SK-N-SH (cell line): ENCODE data around the gene AMZ1. TPM values are rescaled to one million over a fixed set of nuclear protein-coding genes. Genes with fewer than 3 reads are reported as not detected.

Experiments
- CTCF ChIA-PET: fragments of 300-600, 350-600 bp; formaldehyde crosslinking; extraction: SDS; loops from one replicate; lab custom pipeline; 2021; lab: Yijun Ruan, JAX
- POLR2A ChIA-PET: fragments of 350-600 bp; sonication (Branson Sonifier 250); formaldehyde crosslinking; extraction: SDS; loops from one replicate; lab custom pipeline; 2020; ENCODE audit warnings: antibody characterized with exemption, inconsistent platforms; lab: Yijun Ruan, JAX
- DNase-seq: peaks from one replicate; pipeline ENCODE4 v3.0.0; 2012
- H2AFZ ChIP-seq: fragments of 200-600 bp; sonication (generic); 2 replicates; pipeline ENCODE4 v1.8.1; 2016; ENCODE audit warnings: antibody characterized with exemption, mild to moderate bottlenecking, low read depth
- H3F3A ChIP-seq: fragments of 200-600 bp; sonication (generic); replicated peaks from 2 replicates; pipeline ENCODE3; 2016; ENCODE audit warnings: antibody characterized with exemption, mild to moderate bottlenecking; ENCODE audit not compliant: insufficient read depth
- H3K27ac ChIP-seq, 2 experiments: fragments of 200-500 bp in 1 of 2; fragments of 200-600 bp in 1 of 2; sonication (Bioruptor generic) in 1 of 2; sonication (generic), shearing (Covaris generic) in 1 of 2; 2 replicates each; pipeline versions ENCODE4 v1.5.1 to v1.6.1; 2014 to 2016; ENCODE audit warnings: low read depth in 2 of 2, inconsistent platforms in 1 of 2, low read length in 1 of 2, mild to moderate bottlenecking in 1 of 2, mixed read lengths in 1 of 2
- H3K27me3 ChIP-seq: fragments of 200-600 bp; sonication (generic), shearing (Covaris generic); 2 replicates; pipeline ENCODE4 v1.6.1; 2016; ENCODE audit warnings: mixed run types; ENCODE audit not compliant: insufficient read depth
- H3K36me3 ChIP-seq, 2 experiments: fragments of 200-500 bp in 1 of 2; fragments of 200-600 bp in 1 of 2; sonication (Bioruptor generic) in 1 of 2; sonication (generic) in 1 of 2; replicated peaks in 1 of 2; 2 replicates each; pipeline versions ENCODE3 to v1.5.1; 2014 to 2016; ENCODE audit warnings: low read length in 1 of 2, mild to moderate bottlenecking in 1 of 2; ENCODE audit not compliant: insufficient read depth in 2 of 2, control insufficient read depth in 1 of 2
- H3K4me1 ChIP-seq, 2 experiments: fragments of 200-500 bp in 1 of 2; fragments of 200-600 bp in 1 of 2; sonication (Bioruptor generic) in 1 of 2; sonication (generic), shearing (Covaris generic) in 1 of 2; 2 replicates each; pipeline versions ENCODE4 v1.5.1 to v1.6.1; 2014 to 2016; ENCODE audit warnings: low read depth in 1 of 2, low read length in 1 of 2, mixed run types in 1 of 2; ENCODE audit not compliant: insufficient read depth in 2 of 2, control insufficient read depth in 1 of 2
- H3K4me2 ChIP-seq: fragments of 200-600 bp; sonication (generic), shearing (Covaris generic); 2 replicates; pipeline ENCODE4 v1.6.1; 2017; ENCODE audit warnings: mixed run types
- H3K4me3 ChIP-seq, 2 experiments: fragments of 200-500 bp in 1 of 2; fragments of 200-600 bp in 1 of 2; sonication (Bioruptor generic) in 1 of 2; sonication (generic), shearing (Covaris generic) in 1 of 2; 2 replicates each; pipeline versions ENCODE4 v1.5.1 to v1.8.1; 2014 to 2016; ENCODE audit warnings: low read depth in 2 of 2, inconsistent platforms in 1 of 2, low read length in 1 of 2, mild to moderate bottlenecking in 1 of 2, mixed read lengths in 1 of 2, moderate library complexity in 1 of 2
- H3K79me2 ChIP-seq: fragments of 200-600 bp; sonication (generic); 2 replicates; pipeline ENCODE4 v1.8.1; 2017; ENCODE audit warnings: mild to moderate bottlenecking; ENCODE audit not compliant: insufficient read depth
- H3K9ac ChIP-seq: fragments of 200-600 bp; sonication (generic); 2 replicates; pipeline ENCODE4 v1.6.1; 2017; ENCODE audit warnings: mixed run types
- H3K9me2 ChIP-seq: fragments of 200-600 bp; sonication (generic); 2 replicates; pipeline ENCODE4 v1.6.1; 2017; ENCODE audit warnings: mixed run types
- H3K9me3 ChIP-seq: fragments of 200-600 bp; sonication (generic); 2 replicates; pipeline ENCODE4 v1.6.1; 2017; ENCODE audit warnings: mixed run types, mild to moderate bottlenecking, moderate library complexity
- H4K20me1 ChIP-seq: fragments of 200-600 bp; sonication (generic); 2 replicates; pipeline ENCODE4 v1.6.1; 2017; ENCODE audit warnings: mild to moderate bottlenecking, mixed run types; ENCODE audit not compliant: insufficient read depth
- EP300 ChIP-seq, 2 experiments: IDR thresholded peaks; 2 replicates each; pipeline versions ENCODE4 v1.4.0 to v1.6.1; 2012; ENCODE audit warnings: borderline replicate concordance in 1 of 2, low read depth in 1 of 2, low read length in 1 of 2
- EZH2phosphoT487 ChIP-seq: fragments of 200-600 bp; sonication (generic); IDR thresholded peaks from 2 replicates; pipeline ENCODE4 v1.6.1; 2017; ENCODE audit warnings: low read depth, mixed run types, mild to moderate bottlenecking, antibody characterized with exemption, moderate library complexity, borderline replicate concordance
- FOSL2 ChIP-seq: IDR thresholded peaks from 2 replicates; pipeline ENCODE4 v1.4.0; 2012; ENCODE audit warnings: low read depth, mild to moderate bottlenecking, moderate library complexity, borderline replicate concordance
- FOXM1 ChIP-seq: IDR thresholded peaks from 2 replicates; pipeline ENCODE4 v1.4.0; 2012; ENCODE audit warnings: low read depth, mild to moderate bottlenecking
- GABPA ChIP-seq: IDR thresholded peaks from 2 replicates; pipeline ENCODE4 v1.4.0; 2012; ENCODE audit warnings: low read depth, mild to moderate bottlenecking
- JUND ChIP-seq: IDR thresholded peaks from 2 replicates; pipeline ENCODE4 v1.4.0; 2012
- MEF2A ChIP-seq: IDR thresholded peaks from 2 replicates; pipeline ENCODE4 v1.4.0; 2012; ENCODE audit warnings: low read depth, borderline replicate concordance
- MXI1 ChIP-seq: IDR thresholded peaks from 2 replicates; pipeline ENCODE4 v1.6.1; 2012; ENCODE audit warnings: mild to moderate bottlenecking, low read depth, low read length, improper control_type of control experiment
- NRF1 ChIP-seq: IDR thresholded peaks from 2 replicates; pipeline ENCODE4 v1.6.1; 2012; ENCODE audit warnings: low read depth, mild to moderate bottlenecking, low read length
- POLR2AphosphoS5 ChIP-seq: IDR thresholded peaks from 2 replicates; pipeline ENCODE4 v1.6.1; 2012; ENCODE audit warnings: low read depth, low read length
- RAD21 ChIP-seq: IDR thresholded peaks from 2 replicates; pipeline ENCODE4 v1.6.1; 2012; ENCODE audit warnings: mild to moderate bottlenecking, low read length
- RCOR1 ChIP-seq: fragments of 150-350 bp; IDR thresholded peaks from 2 replicates; pipeline ENCODE4 v1.6.1; 2017; ENCODE audit warnings: antibody characterized with exemption, low read length
- RXRA ChIP-seq: IDR thresholded peaks from 2 replicates; pipeline ENCODE4 v1.4.0; 2012; ENCODE audit warnings: low read depth, mild to moderate bottlenecking, borderline replicate concordance
- SMC3 ChIP-seq: IDR thresholded peaks from 2 replicates; pipeline ENCODE4 v1.6.1; 2012; ENCODE audit warnings: low read depth, low read length, improper control_type of control experiment
- TAF1 ChIP-seq: IDR thresholded peaks from 2 replicates; pipeline ENCODE4 v1.6.1; 2012; ENCODE audit warnings: low read depth, mild to moderate bottlenecking, low read length, moderate library complexity, borderline replicate concordance
- TEAD4 ChIP-seq: IDR thresholded peaks from 2 replicates; pipeline ENCODE4 v1.4.0; 2012; ENCODE audit warnings: mild to moderate bottlenecking, borderline replicate concordance; ENCODE audit not compliant: insufficient read depth
- WGBS: methylation state at CpG from one replicate; pipeline ENCODE4 v1.1.6; 2017; ENCODE audit warnings: low lambda C conversion rate; 5-methylcytosine and 5-hydroxymethylcytosine counted together
- polyA plus RNA-seq, 3 experiments: library from polyadenylated mRNA; depleted of rRNA; stranded (reverse); fragments of >200 nt; gene quantifications; 2 replicates each; pipeline ENCODE4 v1.2.3, GENCODE V29; 2012
- TF ChIP-seq, protein P1 (sequence below): IDR thresholded peaks from 2 replicates; pipeline ENCODE4 v1.4.0; 2012; ENCODE audit warnings: low read depth, borderline replicate concordance
- TF ChIP-seq, protein P2 (sequence below): IDR thresholded peaks from 2 replicates; pipeline ENCODE4; 2012
- TF ChIP-seq, protein P3 (sequence below): IDR thresholded peaks from 2 replicates; pipeline ENCODE4 v1.4.0; 2012; ENCODE audit warnings: low read depth
- TF ChIP-seq, protein P4 (sequence below): fragments of 150-350 bp; IDR thresholded peaks from 2 replicates; pipeline ENCODE4 v1.6.1; 2016; ENCODE audit warnings: mild to moderate bottlenecking, low read depth, low read length
- TF ChIP-seq, protein P5 (sequence below): IDR thresholded peaks from 2 replicates; pipeline ENCODE4 v1.4.0; 2012; ENCODE audit warnings: low read depth, borderline replicate concordance

Gene AMZ1
- polyA plus RNA-seq, 1 of the 3 experiments (the other 2 are of a cell fraction), result 0.15 TPM

DNA sequence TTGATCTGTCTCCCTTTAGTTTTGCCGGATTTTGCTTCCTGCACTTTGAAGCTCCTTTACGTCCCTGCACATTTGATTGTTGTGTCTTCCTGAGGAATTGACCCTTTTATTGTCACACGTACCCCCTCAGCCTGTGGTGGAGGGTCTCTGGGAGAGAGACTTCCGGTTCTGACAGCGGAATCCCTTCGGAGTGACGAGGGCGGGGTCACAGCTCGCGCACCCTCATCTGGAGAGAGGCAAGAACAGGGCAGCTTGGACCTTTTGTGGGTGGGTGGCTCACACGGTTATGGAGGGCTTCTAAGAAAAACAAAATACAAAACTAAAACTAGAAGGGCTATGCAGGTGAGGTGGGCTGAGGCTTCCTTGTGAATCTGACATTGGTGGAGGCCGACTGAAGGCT lies 26.0 kb downstream of the AMZ1 start (continued):
- TF ChIP-seq, protein P1, sequence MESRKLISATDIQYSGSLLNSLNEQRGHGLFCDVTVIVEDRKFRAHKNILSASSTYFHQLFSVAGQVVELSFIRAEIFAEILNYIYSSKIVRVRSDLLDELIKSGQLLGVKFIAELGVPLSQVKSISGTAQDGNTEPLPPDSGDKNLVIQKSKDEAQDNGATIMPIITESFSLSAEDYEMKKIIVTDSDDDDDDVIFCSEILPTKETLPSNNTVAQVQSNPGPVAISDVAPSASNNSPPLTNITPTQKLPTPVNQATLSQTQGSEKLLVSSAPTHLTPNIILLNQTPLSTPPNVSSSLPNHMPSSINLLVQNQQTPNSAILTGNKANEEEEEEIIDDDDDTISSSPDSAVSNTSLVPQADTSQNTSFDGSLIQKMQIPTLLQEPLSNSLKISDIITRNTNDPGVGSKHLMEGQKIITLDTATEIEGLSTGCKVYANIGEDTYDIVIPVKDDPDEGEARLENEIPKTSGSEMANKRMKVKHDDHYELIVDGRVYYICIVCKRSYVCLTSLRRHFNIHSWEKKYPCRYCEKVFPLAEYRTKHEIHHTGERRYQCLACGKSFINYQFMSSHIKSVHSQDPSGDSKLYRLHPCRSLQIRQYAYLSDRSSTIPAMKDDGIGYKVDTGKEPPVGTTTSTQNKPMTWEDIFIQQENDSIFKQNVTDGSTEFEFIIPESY, result no peak

DNA sequence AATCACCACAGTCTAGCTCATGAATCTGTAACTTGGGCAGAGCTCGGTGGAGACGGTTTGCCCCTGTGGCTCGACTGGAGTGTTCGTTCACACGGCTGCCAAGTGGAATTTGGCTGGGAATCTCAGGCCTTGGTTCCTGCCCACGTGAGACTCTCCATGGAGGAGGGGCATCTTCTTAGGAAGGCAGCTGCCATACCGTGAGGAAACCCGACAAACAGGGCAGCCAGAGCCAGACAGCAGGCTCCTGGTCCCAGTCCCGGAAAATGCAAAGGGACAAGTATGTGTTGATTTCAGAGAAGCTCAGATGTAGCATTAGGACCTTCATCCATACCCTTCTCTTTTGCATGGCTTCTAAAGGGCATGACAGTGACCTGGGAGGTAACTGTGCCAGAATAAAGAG lies 26.6 kb downstream of the AMZ1 start:
- no peaks in the 10 kb centered on the region for H3K9me2 ChIP-seq
- H2AFZ ChIP-seq, result no peak overlapping the region
- H3K27ac ChIP-seq, result no peak overlapping the region
- no peaks in the 10 kb centered on the region for H3K9me3 ChIP-seq
- TF ChIP-seq RCOR1 (no peak), SMC3 (no peak), EP300 (IDR thresholded peaks at IDR 0.05; ENCODE audit: borderline replicate concordance in 1 of 2, low read depth in 1 of 2, low read length in 1 of 2) (no peak), MEF2A (no peak), MXI1 (no peak), TAF1 (no peak), GABPA (no peak), JUND (no peak), RAD21 (no peak), TEAD4 (no peak), RXRA (no peak), FOXM1 (no peak), FOSL2 (no peak), NRF1 (no peak), EZH2phosphoT487 (no peak), POLR2AphosphoS5 (no peak)
- TF ChIP-seq, protein P2, sequence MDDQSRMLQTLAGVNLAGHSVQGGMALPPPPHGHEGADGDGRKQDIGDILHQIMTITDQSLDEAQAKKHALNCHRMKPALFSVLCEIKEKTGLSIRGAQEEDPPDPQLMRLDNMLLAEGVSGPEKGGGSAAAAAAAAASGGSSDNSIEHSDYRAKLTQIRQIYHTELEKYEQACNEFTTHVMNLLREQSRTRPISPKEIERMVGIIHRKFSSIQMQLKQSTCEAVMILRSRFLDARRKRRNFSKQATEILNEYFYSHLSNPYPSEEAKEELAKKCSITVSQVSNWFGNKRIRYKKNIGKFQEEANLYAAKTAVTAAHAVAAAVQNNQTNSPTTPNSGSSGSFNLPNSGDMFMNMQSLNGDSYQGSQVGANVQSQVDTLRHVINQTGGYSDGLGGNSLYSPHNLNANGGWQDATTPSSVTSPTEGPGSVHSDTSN, result no peak
- TF ChIP-seq, protein P3, sequence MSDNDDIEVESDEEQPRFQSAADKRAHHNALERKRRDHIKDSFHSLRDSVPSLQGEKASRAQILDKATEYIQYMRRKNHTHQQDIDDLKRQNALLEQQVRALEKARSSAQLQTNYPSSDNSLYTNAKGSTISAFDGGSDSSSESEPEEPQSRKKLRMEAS, result no peak
- TF ChIP-seq, protein P4, sequence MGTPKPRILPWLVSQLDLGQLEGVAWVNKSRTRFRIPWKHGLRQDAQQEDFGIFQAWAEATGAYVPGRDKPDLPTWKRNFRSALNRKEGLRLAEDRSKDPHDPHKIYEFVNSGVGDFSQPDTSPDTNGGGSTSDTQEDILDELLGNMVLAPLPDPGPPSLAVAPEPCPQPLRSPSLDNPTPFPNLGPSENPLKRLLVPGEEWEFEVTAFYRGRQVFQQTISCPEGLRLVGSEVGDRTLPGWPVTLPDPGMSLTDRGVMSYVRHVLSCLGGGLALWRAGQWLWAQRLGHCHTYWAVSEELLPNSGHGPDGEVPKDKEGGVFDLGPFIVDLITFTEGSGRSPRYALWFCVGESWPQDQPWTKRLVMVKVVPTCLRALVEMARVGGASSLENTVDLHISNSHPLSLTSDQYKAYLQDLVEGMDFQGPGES, result no peak
- TF ChIP-seq, protein P5, sequence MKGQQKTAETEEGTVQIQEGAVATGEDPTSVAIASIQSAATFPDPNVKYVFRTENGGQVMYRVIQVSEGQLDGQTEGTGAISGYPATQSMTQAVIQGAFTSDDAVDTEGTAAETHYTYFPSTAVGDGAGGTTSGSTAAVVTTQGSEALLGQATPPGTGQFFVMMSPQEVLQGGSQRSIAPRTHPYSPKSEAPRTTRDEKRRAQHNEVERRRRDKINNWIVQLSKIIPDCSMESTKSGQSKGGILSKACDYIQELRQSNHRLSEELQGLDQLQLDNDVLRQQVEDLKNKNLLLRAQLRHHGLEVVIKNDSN, result no peak
- H4K20me1 ChIP-seq, result no peaks in the 10 kb centered on the region
- H3K36me3 ChIP-seq, result peaks cover 7 to 23% of the 10 kb centered on the region in 2 experiments
- no peak overlapping the region for H3K4me2 ChIP-seq
- H3K4me1 ChIP-seq, result peaks cover 0 to 31% of the 10 kb centered on the region in 2 experiments; a peak in 1 of 4 replicates
- H3K9ac ChIP-seq, result no peak overlapping the region
- WGBS, result 94% methylated on average over 9 of the region's 9 CpGs
- no peak for DNase-seq
- no peaks in the 10 kb centered on the region for H3K79me2 ChIP-seq
- POLR2A ChIA-PET, result interaction anchor here (0.8 kb wide), 1 partner anchor 12 kb away, joined by 3 read pairs; no protein-coding TSS in a partner anchor
- CTCF ChIA-PET, result interaction anchor here (1.5 to 8.6 kb wide), 7 partner anchors 8 to 43 kb away, joined by 3 to 94 read pairs (median 23); no protein-coding TSS in a partner anchor
- no peaks in the 10 kb centered on the region for H3K27me3 ChIP-seq
- no peak overlapping the region for H3K4me3 ChIP-seq
- H3F3A ChIP-seq, result no peaks in the 10 kb centered on the region
